Activated naive CD4-positive, alpha-beta T cell treated with anti-CD3 and anti-CD28 coated beads, Interleukin-2, amount 50 U/mL, for 16 hours (primary cell): ENCODE results near the gene OR1D5.
"Not testable (repeated sequence)": the region's sequence is repeated elsewhere in the genome, so short reads cannot be mapped to it uniquely, and the experiment has no call there.

Experiments
- DNase-seq: peaks from one replicate; pipeline ENCODE4 v3.0.0-alpha.2; 2020

Gene OR1D5, protein sequence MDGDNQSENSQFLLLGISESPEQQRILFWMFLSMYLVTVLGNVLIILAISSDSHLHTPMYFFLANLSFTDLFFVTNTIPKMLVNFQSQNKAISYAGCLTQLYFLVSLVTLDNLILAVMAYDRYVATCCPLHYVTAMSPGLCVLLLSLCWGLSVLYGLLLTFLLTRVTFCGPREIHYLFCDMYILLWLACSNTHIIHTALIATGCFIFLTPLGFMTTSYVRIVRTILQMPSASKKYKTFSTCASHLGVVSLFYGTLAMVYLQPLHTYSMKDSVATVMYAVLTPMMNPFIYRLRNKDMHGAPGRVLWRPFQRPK

DNA sequence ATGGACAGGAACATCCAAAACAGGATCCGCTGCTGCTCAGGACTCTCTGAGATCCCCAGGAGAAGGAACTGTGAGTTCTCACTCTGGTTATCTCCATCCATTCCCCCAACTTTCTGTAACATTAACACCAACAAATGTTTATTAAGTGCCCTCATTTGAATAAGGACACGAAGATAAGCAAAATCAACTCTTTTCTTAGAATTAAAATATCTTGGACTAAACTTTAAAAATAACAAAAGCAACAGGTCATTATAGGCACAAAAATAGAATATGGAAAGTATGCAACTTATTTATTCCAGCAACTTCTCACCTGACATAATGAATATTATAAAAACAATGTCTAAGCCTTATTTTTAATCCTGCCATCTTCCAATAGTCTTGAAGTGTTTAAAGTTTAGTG is at the start of gene OR1D5:
TSS of gene OR1D5 (minus strand) at position 101 of the 400 bp plus-strand sequence. CDS start at position 101, 0 bp downstream.
- DNase-seq: not testable (repeated sequence)

DNA sequence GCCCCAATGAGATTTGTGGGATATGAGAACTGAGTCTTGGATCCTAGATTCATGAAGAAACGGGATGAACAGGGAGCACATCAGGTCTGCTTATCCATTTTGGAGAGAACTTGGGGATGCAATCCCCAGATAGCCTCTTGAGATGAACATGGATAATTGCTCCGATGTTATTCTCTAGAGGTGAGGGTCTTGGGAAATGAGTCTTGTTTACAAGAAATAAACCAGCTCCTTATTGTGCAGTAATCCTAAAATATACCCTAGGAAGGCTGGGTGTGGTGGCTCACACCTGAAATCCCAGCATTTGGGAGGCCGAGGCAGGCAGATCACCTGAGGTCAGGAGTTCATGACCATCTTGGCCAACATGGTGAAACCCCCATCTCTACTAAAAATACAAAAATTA is 40.9 kb upstream of the OR1D5 start, which contains the start of gene OR1D2:
TSS of gene OR1D2 (minus strand) at position 101 of the 400 bp plus-strand sequence. CDS start 11,426 bp downstream, outside the sequence.
- DNase-seq: no peak

DNA sequence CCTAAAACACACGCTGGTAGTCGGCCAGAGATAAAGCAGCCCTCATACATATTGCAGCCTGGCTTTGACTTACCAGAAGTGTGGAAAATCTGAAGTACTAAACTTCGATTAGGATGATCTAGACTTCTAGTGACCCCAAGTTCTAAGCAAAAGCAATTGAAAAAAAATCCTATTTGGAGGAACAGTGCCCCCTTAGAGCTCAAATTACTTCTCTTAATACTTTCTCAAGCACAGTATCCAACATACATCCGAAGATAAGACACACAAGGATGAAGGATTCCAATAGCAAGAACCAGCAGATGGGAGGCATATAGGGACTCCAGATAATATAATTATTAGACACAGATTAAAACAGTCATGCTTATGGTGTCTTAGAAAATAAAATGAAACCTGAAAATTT is 10.4 kb upstream of the OR1D5 start:
- DNase-seq: not testable (repeated sequence)

DNA sequence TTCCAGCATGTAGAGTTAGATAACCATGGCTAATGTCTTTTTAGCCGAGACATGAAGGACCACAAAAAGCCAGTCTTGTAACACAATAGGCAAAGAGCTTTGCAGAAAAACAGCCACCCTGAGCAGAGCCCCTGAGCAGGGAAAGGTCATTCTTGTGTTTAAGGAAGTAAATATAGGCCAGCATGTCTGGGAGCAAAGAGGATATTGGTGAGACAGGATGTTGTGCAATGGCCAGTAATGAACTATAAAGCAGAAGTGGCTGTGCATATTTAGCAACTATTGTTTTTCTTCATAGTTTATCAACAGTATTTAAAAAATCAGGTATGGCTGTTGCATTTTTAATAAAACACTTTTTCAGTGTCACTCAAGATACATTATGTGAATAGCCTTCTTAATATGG is 1.8 kb upstream of the OR1D5 start:
- not testable (repeated sequence) for DNase-seq

DNA sequence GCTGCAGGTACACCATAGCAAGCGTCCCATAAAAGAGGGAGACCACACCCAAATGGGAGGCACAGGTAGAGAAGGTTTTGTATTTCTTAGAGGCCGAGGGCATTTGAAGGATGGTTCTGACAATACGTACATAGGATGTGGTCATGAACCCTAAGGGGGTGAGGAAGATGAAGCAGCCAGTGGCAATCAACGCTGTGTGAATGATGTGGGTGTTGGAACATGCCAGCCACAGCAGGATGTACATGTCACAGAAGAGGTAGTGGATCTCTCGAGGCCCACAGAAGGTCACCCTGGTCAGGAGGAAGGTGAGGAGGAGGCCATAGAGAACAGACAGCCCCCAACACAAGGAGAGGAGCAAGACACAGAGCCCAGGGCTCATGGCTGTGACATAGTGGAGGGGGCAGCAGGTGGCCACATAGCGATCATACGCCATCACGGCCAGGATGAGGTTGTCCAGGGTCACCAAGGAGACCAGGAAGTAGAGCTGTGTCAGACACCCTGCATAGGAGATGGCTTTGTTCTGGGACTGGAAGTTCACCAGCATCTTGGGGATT is 506 bp downstream of the OR1D5 start:
- not testable (repeated sequence) for DNase-seq

DNA sequence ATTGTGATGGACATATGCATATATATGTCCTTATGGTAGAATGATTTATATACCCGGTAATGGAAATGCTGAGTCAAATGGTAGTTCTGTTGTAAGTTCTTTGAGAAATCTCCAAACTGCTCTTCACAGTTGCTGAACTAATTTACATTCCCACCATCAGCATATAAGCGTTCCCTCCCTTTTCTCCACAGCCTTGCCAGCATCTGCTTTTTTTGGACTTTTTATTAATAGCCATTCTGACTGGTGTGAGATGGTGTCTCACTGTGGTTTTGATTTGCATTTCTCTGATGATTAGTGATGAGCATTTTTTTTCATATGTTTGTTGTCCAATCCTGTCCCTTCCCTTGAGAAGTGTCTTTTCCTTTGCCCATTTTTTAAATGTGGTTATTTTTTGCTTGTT is 8.5 kb downstream of the OR1D5 start:
- not testable (repeated sequence) for DNase-seq

DNA sequence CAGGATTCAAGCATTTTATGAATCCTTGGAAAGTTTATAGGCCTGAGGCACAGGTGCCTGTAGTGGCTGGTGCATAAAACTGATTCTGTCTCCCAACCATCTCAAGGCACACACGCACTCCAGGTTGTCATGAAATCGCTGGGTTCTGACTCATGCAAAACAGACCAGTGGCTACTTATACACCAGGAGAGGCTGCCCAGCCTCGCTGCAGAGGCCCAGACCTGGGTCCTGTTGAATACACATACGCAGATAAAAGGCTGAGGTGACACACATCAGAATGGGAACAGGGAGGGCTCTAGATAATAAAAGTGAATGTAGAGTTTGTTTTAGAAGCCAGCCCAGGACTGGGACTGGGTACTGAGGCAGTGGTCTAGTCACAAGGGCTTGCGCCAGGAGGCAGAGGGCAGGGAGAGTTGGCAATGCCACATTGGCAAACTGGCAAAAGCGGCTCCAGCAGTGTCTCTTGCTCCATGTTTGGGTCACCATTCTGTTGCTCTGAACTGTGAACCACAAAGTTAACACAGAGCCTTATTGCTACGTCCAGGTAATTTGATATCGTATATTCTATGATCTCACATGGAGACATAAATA is 13.6 kb downstream of the OR1D5 start:
- no peak for DNase-seq

DNA sequence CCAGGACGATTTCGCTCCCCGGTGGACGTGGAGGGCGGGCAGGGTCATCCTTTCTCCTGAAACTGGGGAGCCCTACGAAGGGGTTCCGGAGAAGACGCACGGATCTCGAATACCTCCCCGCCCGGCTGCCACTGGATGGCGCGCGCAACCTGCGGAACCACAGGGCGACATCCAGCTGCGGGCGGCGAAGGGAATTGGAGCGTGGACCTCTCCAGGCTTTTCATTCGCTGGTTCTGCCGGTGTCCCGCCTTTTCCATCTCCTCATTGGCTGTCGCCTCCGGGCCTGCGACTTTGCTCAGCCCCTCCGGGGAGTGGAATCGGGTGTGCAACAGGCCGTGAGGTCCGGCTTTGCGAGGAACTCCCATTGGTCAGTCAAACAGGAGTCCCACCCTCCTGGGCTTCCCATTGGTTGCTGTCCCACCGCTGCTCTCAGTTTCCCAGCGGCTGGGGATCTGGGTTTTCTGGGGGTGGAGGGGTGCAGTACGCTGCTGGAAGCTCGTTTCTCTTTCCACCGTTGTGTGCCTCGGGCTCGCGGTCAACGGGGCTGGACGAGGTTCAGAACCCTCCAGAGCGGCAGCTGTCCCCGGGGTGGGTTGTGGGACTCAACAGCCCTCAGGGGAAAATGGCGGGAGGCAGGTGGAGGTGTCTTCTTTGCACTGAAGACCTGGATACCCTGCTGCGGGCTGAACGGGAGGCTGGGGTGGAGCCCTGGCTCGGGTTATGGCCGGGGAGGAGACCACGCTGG is 14.5 kb downstream of the OR1D5 start:
- peak; percentile 96 for DNase-seq

DNA sequence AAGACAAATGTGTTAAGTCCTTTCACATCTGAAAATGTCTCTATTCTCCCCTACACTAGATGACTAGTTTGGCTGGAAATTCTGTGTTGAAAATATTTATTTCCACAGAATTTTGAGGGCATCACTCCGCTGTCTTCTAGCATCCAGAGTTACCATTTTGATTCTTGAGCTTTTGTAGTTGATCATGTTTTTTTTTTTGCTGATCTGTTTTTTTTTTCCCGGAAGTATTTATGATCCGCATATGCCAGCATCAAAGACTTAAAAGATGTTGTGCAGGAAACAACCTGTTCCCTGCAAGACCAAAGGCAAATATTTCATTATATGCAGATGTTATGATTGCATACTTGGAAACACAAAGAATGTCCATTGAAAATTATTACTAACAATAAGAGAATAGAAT is 16.7 kb downstream of the OR1D5 start:
- no peak for DNase-seq

DNA sequence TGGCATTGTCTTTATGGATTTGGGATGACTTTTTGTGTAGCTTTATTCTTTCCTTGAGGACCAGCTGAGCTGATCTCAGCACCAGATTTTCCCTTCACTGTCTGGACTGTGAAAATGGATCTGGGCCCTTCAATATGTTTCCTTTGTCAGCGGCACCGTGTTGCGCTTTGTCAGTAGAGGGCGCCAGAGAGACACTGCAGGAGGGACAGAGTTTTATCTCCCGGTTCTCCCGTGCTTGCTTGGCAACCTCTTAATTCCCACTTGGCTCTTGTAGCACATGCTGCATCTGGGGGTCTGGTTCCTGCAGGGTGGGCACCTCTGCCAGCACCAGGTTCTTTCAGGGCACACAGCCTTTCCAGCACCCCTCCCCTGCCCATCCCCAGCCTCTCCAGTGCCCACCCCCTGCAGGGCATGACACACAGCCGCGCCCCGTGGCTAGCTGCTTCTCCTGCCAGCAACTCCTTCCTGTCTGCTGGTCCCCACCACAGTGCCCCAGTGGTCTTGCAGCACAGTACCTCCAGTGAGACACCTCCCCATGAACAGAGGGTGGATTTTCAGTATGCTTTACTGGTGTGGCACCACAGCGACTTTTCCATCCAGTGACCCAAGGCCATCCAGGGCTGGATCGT is 19.6 kb downstream of the OR1D5 start:
- no peak for DNase-seq

DNA sequence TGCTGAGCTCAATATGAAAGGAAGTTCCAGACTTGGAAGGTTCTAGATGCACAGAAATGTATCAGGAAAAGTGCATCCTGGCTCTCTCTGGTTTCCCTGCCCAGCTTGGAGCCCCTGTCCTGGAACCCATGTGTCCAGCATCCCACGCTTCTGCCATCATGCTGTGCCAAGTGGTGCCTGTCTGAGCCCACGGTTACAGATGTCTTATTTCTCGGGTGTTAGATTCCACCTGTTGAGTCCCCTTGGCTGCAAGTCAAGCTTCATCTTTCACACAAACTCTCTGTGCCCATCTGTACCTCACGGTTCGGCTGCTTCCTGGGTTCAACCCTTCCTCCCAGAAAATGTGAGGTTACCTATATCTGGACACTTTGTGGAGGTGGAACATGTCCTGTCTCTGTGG is 22.5 kb downstream of the OR1D5 start:
- no peak for DNase-seq

DNA sequence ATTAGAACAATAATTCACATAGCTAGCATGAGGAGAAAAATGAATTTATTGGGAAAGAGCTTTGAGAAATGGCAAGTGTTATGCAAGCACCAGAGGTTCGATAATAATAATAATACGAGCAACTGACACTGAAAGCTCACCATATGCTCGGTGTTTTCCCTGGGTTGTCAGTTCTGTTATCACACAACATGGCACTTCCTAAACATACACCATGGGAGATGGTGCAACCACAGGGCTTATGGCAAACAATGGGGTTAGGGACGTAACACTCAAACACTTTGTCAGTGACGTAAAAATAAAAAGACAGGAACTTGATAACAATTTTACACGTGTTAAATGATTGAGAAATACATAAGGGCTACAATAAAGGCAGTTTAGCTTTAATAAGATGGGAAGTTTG is 23.7 kb downstream of the OR1D5 start:
- no peak for DNase-seq

DNA sequence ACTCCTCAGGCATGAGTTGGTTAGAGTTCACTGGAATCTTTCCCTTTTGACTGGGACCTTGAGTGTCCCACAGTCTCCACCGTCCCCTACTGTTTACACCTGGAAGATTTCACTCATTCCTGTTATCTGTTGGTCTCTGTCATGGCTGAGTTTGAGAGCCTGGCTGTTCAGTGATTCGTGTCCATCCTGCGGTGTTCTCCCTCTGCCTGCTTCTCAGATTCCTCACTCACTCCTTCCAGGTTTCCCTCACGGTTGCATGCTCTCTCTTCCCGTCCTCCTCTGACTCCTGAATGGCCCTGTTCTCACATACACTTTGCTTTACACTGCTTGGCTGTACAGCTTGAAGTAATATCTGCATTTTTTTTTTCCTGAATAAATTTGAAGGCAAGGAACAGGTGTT is 24.5 kb downstream of the OR1D5 start:
- no peak for DNase-seq

DNA sequence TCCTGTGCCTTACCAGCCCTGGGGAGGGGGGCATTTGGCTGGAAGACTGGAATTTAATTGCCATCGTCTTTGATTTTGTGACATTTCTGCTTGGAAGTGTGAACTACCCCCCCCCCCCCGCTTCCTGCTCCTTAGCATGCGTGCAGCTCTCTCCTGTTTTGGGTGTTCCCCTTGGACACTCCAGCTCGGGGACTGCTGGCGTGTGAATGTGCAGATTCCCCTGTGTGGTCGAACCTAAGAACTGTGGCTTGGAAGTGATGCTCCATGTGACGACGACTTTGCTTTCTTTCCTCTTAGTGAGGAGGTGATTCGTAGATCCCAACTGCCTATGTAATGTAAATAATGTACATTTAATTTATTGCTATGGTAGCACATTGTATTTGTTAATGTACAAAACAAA is 26.1 kb downstream of the OR1D5 start:
- no peak for DNase-seq

DNA sequence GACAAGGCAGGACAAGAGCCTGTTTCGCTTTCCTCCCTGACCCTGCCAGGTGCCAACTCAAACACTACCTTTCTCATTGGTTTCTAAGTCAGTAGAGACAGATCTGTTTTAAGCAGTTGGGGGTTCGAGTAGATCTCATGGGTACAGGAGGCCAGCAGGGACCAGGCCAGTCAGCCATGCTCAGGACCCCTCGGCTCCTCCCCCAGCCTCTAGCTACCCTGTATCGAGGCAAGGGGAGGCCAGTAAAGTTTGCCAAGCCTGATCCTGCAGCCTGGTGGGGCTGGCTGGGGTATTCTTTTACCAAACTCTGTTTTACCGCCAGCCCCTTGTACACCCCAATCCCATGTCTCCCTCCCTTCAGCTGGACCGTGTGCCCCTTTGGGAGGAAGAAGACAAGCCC is 26.6 kb downstream of the OR1D5 start:
- no peak for DNase-seq

DNA sequence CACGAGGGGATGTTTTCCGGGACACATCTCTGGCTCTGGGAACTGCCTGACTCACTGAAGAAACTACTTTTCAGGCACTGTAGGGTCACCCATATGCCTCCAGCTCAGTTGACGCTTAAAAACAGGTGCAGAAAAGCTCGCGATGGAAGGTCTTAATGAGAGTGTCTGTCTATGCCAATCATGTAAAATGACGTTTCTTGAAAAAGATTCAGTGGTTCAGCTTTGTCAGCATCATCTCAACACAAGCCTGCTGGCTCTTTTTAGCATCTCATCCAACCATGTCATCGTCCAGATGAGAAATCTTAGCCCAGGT is 27.5 kb downstream of the OR1D5 start:
- no peak for DNase-seq

DNA sequence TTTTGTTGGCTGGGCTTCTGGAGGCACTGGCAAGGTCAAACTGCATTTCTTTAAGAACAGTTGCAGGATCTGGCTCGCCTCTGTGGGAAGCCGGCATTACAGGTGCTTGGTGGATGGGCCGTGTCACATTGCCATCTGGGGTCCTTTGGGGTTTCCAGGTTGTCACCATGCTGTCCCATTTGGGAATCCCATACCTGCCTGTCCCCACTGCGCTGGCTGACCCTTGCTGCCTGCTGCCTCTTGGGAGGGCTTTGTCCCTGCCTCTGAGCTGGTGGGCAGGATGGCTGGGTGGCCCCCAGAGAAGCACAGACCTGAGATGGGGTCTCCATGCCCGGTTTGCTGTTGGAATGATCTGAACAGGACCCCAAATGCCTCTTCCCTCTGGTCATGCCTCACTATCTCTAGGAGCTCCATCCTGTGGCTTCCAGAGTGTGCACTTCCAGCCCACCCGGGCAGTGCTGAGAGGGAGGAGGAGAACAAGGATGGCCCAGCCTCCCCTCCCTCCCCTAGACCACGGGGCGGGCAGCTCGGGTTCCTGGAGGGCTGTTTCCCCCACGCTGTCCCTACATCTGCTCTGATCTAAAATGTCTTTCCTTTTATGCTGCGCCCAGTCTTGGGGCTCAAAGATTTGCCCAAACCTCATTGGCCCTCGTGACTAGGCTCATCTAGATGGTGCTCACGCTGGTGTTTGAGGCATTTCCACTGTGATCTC is 28.0 kb downstream of the OR1D5 start:
- DNase-seq: no peak

DNA sequence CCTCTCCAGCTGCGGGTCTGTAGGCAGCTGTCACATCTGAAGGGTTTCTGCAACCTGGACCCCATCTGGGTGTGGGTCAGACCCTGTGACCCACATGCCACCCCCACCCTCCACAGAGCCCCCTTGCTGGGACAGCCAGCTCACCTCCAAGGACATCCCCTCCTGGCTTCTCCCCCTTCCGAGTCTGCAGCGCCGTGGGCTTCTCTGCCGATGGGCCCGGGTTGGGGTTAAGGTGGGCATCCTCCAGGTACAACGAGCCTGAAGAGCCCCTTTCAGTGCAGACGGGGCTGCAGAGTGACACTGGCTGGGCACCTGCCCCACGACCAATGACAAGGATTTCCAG is 28.9 kb downstream of the OR1D5 start:
- DNase-seq: no peak

DNA sequence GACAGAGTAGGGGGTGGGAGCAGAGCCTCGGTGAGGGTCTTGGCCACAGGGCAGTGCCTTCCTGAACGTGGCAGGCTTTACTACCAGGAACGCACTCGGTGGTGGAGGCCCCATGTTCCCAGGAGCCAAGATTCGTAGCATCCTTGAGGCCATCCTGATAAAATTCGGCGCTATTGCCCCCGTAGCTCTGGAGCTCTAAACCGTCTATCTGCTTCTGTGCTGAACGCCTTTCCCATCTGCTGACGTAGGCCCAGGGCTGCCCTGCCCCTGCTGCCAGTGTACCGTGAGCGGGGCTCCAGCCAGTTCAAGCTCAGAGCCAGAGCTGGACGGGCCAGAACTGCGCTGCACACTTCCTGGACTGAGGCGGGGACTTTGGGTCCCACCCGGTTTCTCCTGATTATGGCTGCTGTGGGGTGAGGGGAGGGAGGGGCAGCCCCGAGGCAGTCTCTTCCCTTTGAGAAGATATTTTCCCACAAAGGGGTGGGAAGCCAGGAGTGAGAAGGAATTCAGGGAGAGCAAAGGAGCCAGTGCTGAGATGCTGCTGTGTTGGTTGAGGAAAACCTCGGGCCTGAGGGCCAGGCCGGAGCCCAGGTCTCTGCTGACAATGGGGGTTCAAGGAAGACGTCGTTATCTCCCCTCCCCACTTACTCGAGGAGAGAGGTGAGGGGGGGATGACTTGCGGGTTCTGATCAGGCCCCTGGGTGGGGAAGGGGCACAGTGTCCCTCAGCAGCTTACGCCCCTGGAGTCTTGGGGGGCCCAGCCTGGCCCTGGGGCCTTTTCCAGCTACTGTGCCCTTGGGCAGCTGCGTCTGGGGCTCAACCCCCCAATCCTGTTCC is 29.4 kb downstream of the OR1D5 start:
- DNase-seq: no peak

DNA sequence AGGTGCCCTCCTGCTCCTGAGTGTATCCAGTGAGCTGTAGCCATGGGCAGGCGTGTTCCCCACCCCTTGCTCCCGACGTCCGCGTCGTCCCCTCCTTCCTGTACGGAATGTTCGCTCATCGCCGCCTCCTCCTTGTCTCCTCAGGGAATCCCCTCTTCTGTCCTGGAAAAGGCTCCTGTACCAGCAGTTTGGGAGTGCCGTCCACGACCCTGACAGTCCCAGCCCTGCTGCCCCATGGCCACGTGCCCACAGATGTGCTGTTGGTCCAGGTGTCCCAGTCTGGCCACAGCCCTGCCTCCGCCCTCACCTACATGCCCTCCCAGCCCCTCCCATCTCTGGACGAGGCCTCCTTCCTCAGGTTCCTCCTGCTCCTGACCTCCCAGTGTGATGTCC is 30.2 kb downstream of the OR1D5 start:
- DNase-seq: no peak

DNA sequence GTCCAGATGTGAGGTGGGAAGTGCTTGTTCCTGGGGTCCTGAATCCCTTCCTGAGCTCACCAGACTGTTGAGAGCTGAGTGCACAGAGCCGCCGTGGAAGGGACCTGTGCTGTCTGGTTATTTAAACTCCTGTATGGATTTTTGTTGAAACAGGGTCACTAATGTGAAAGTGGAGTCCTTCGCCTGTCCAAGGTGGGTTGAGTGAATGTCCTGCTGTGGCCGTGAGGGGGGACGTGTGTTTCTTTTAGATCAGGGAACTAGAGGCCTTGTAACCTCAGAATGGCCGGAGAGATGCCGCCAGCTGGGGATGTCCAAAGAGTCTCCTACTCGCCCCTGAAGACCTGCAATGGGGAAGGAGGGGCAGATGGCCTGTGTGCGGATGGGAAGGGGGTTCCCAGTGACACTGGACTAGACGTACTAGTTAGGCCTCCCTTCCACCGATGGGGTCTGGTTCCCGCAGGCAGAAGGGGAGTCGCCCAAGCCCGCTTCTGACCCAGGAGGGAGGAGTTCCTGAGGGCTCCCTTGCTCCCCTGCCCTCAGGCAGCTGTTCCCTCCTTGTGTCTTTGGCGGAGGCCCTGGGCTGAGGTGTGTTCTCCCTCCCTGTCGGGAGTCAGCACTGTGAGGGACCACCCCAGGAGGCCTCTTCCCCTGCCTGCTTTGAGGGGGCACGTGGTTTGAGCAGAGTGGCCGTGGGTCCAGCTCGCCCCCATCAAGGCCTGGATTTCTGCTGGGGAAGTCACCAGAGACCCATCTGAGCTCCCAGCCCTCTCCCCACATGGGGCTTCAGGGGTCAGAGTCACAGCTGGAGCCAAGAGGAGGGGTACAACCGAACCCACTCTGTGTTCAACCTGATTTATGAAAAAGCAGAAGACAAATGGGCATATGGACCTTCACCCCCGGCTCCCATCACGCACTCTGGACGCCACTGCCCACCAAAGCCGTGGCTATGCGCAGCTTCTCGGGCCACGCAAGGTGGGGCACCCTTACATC is 30.9 kb downstream of the OR1D5 start:
- DNase-seq: no peak
